HUES64 (cell line): ENCODE measurements around the gene RFX5.
A peak's percentile ranks its signal among the peaks of the same experiment; 100 is the strongest.

ENCODE experiments used
- H3K27ac ChIP-seq: 2 replicates; pipeline ENCODE4 v1.7.0; 2013; ENCODE audit warnings: low read depth, low read length, inconsistent platforms
- H3K27me3 ChIP-seq: 2 replicates; pipeline ENCODE4 v1.6.1; 2013; ENCODE audit warnings: mild to moderate bottlenecking, low read length; ENCODE audit not compliant: insufficient read depth
- H3K36me3 ChIP-seq: 2 replicates; pipeline ENCODE4 v1.6.1; 2013; ENCODE audit warnings: mild to moderate bottlenecking, low read length; ENCODE audit not compliant: insufficient read depth
- H3K4me1 ChIP-seq: 2 replicates; pipeline ENCODE4 v1.6.1; 2013; ENCODE audit warnings: mild to moderate bottlenecking, low read length, moderate library complexity; ENCODE audit not compliant: insufficient read depth
- H3K4me3 ChIP-seq: 2 replicates; pipeline ENCODE4 v1.5.1; 2013; ENCODE audit warnings: mild to moderate bottlenecking, low read length, moderate library complexity
- H3K9ac ChIP-seq: 2 replicates; pipeline ENCODE4 v1.6.1; 2013; ENCODE audit warnings: mild to moderate bottlenecking, low read depth, low read length
- H3K9me3 ChIP-seq: 2 replicates; pipeline ENCODE4 v1.6.1; 2013; ENCODE audit warnings: low read depth, low read length; ENCODE audit not compliant: insufficient read depth
- WGBS: fragments of 150-250, 120-280 bp; methylation state at CpG from one replicate; pipeline ENCODE4 v1.1.7; 2013; ENCODE audit warnings: missing lambda C conversion rate; 5-methylcytosine and 5-hydroxymethylcytosine counted together

Gene RFX5

DNA sequence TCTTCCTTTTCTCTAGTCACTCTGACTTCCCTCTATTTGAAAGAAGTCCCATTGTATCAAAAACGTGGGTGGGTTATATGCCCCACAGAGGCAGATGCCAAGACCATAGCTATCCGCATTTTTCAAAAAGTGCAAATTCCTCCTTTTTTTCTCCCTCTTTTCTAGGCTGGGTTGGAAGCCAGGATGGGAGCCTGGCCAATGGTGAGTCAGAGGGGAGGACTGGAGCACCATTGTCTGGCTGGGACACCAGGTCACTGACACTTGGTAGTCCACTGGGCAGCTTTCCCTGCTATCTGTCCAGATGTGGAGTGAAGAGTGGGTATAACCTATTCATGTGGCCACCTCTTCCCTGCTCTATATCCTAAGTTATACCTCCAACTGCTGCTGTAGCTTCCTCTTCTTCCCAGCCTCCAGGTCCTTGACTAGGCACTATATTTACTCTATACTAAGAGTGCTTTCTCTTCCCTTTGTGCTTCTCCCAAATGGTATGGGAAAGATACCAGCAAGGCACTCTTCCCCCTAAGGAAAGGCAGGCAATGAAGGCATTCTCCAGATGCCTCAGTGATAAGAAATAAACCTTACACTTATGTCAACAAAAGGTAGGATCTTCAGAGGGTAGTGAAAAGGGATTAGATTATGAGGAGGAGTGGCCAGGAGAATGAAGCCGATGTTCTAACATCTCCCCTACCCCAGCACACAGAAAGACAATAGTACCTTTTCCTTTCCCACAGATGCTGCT is 32.7 kb downstream of the RFX5 start:
- H3K4me3 ChIP-seq: no peak overlapping the region
- 85% methylated on average over 2 of the region's 3 CpGs for WGBS
- H3K36me3 ChIP-seq: peaks cover 38% of the 10 kb centered on the region
- H3K27ac ChIP-seq: no peak overlapping the region
- H3K9ac ChIP-seq: no peak overlapping the region
- no peaks in the 10 kb centered on the region for H3K27me3 ChIP-seq
- H3K4me1 ChIP-seq: peaks cover 23% of the 10 kb centered on the region
- no peaks in the 10 kb centered on the region for H3K9me3 ChIP-seq

DNA sequence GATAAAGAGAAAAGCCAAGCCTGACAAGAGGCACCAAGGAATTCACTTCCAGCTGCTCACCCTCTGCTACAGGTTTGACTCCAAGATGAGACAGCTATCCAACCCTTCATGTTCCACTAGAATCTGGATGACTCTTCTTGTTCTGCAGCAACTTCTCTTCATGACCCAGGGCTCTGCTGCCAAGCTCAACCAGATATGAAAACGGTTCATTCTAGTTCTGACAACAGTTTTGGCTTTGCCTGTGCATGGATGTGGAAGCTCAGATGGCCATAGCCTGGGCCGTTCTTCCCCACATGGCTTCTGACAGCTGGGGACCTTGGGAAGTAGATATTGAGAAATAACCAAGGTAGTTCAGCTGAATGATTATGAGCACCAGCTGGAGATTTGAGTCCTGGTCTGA is 33.6 kb downstream of the RFX5 start:
- no peaks in the 10 kb centered on the region for H3K27me3 ChIP-seq
- no peaks in the 10 kb centered on the region for H3K9me3 ChIP-seq
- peaks cover 30% of the 10 kb centered on the region for H3K4me1 ChIP-seq
- no peak overlapping the region for H3K27ac ChIP-seq
- 93% methylated on average over 2 of the region's 2 CpGs for WGBS
- no peak overlapping the region for H3K4me3 ChIP-seq
- no peak overlapping the region for H3K9ac ChIP-seq
- peaks cover 40% of the 10 kb centered on the region for H3K36me3 ChIP-seq

DNA sequence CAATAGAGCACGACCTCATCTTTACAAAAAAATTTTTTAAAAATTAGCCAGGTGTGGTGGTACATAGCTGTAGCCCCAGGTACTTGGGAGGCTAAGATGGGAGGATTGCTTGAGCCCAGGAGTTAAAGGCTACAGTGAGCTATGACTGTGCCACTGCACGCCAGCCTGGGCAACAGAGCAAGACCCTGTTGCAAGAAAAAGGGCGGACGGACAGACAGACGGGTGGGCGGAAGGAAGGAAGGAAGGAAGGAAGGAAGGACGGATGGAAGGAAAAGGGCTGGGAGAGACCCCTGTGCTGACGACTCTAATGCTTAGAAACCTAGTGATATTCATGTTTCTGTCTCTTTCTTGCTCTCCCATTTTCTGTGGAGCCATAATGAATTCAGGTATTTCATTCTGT is 34.2 kb downstream of the RFX5 start:
- WGBS: 94% methylated on average over 8 of the region's 8 CpGs
- peaks cover 47% of the 10 kb centered on the region for H3K36me3 ChIP-seq
- no peak overlapping the region for H3K27ac ChIP-seq

DNA sequence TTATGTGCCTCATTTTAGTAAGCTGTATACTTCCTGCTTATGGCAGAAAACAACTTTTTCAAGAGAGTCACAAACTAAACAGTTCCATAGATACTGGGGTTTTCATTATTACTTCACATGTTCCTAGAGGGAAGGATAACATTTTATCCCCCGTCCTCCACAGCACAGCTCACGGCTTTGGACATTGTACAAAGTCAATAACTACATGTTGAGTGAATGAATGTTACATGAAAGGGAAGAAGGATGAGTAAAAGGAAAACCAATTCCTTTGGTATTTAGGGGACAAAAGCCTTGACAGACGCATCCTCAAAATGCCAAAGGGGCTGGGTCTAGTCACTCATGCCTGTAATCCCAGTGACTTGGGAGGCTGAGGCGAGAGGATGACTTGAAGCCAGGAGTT is 34.6 kb downstream of the RFX5 start:
- H3K9ac ChIP-seq: no peak overlapping the region
- no peaks in the 10 kb centered on the region for H3K9me3 ChIP-seq
- H3K4me3 ChIP-seq: no peak overlapping the region
- H3K27ac ChIP-seq: no peak overlapping the region
- peaks cover 49% of the 10 kb centered on the region for H3K36me3 ChIP-seq
- no peaks in the 10 kb centered on the region for H3K27me3 ChIP-seq
- 91% methylated on average over 3 of the region's 4 CpGs for WGBS
- H3K4me1 ChIP-seq: peaks cover 30% of the 10 kb centered on the region

More for the DNA sequence above, 34.2 kb downstream of the RFX5 start:
- H3K27me3 ChIP-seq: no peaks in the 10 kb centered on the region
- H3K9me3 ChIP-seq: no peaks in the 10 kb centered on the region
- H3K9ac ChIP-seq: no peak overlapping the region
- no peak overlapping the region for H3K4me3 ChIP-seq
- peaks cover 30% of the 10 kb centered on the region for H3K4me1 ChIP-seq

DNA sequence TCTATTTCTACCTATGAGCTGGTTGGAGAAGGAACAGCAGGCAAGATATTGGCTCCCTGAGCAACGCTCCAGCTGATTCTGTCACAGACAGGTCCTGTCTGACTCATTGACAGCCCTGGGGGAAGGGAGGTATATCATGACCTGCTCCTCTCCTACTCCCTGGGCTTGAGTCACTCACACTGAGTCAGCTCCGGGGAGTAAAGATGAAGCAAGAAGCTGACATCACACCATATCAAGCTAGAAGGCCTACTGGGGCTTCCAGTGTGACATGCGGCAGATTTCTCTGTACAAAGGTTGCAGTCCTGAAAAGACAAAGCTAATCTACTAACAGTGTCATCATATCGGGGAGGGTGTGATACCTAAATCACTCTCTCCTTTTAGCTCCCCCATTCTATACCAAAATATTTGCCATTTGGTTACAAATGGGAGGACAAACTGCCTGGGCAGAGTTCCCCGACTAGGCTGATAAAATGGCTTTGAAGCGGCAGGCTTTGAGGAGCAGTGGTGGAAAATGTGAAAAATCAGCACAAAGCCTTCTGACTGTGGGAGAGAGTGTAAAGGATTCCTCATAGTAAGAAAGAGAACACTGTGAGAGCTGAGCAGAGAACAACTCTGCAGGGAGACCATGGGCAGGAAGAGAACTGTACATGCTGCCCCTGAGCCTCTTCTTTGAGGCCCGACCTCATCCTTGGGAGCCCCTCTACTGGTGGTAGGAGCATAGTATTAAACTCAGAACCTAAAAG is 35.3 kb downstream of the RFX5 start:
- no peak overlapping the region for H3K27ac ChIP-seq
- peaks cover 30% of the 10 kb centered on the region for H3K4me1 ChIP-seq
- H3K4me3 ChIP-seq: no peak overlapping the region
- WGBS: 90% methylated on average over 7 of the region's 7 CpGs
- no peaks in the 10 kb centered on the region for H3K9me3 ChIP-seq
- H3K9ac ChIP-seq: no peak overlapping the region
- H3K27me3 ChIP-seq: no peaks in the 10 kb centered on the region
- peaks cover 53% of the 10 kb centered on the region for H3K36me3 ChIP-seq

DNA sequence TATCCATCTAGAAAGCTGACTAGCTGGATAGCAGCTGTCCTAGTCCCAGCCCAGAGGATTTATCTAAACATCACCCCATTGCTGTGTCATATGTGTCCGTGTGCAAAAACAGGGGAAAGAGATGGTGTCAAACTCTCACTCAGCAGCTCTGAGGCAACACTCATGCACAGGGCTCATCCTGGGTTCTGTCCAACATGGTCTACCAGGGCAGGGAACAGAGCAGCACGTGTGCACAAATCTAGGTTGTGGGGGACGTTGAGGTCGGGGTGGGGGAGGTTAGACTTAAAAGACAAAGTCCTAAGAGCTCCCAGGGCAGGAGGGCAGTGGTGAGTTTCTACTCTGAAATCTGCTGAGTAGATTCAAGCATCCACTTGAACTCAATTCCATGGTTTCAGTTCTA is 36.0 kb downstream of the RFX5 start:
- no peaks in the 10 kb centered on the region for H3K9me3 ChIP-seq
- peaks cover 30% of the 10 kb centered on the region for H3K4me1 ChIP-seq
- peaks cover 52% of the 10 kb centered on the region for H3K36me3 ChIP-seq
- 89% methylated on average over 4 of the region's 4 CpGs for WGBS
- no peaks in the 10 kb centered on the region for H3K27me3 ChIP-seq
- H3K27ac ChIP-seq: no peak overlapping the region
- no peak overlapping the region for H3K9ac ChIP-seq
- no peak overlapping the region for H3K4me3 ChIP-seq

DNA sequence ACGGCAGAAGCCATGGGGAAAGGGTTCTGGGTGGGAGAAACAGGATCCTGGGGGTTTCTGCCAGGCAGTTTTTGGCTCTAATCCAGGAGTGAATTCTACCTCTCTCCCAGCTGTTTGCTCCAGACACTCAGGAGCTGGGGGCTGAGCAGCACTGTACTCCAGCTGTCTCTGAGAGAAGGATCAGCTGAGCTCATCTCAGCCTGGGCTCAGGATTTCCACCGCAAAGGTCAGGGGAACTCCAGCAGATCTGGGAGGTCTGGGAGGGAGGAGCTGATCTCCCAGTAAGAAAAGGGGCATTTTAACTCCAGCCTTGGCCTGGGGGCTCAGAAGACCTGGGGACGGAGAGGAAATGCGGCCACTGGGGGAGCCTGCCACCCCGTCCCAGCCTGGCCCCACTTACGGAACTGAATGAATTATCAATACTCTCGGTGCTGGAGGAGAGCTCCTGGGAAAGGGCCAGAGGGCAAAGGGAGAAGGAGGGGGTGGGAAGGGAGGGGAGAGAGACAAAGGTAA is 37.2 kb downstream of the RFX5 start:
- Histone ChIP-seq H3K27ac (peak overlapping the region; percentile 26; the same call in 1 of the 2 replicates), H3K4me3 (no peak overlapping the region), H3K36me3 (peaks cover 54% of the 10 kb centered on the region), H3K9me3 (no peaks in the 10 kb centered on the region), H3K4me1 (peaks cover 30% of the 10 kb centered on the region), H3K27me3 (no peaks in the 10 kb centered on the region), H3K9ac (peak overlapping the region; percentile 5; the same call in 1 of the 2 replicates)
- 49% methylated on average over 7 of the region's 7 CpGs for WGBS

DNA sequence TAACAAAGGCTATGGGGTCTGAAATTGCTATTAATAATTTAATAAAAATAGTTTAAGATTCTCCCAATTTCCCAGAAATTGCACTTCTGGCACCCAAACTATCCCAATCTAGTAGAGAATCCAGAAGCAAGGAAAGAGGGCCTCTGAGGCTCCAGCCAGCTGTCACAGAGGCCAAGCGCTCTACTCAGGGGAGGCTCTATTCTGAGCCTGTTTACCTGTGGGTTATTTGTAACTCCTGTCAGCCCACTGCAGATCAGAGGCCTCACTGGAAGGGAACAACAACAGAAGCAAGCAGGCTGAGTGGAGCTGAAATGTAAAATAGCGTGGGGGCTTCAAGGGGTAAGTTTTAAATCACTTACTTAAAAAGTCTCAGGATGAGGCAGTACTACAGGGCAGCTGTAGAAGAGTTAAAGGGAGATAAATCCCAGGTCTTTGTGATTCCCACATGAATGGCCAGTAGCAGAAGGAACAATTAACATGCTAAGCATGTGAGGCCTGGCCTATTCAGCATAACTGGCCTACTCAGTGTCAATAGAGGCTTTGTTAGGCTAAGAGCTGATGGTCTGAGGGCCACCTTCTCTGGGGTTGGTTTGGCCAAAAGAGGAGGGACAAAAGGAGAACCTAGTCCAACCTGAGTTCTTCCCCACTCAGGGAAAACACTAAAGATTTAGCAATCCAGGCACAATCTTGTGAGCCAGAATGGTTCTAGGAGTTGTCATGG is 52.1 kb downstream of the RFX5 start:
- Histone ChIP-seq H3K4me3 (peak overlapping the region; percentile 4; the same call in 1 of the 2 replicates), H3K36me3 (peaks cover 69% of the 10 kb centered on the region), H3K9ac (peak overlapping the region; percentile 19), H3K27ac (peak overlapping the region; percentile 88), H3K27me3 (no peaks in the 10 kb centered on the region), H3K9me3 (no peaks in the 10 kb centered on the region), H3K4me1 (peaks cover 20% of the 10 kb centered on the region)
- 54% methylated on average over 2 of the region's 2 CpGs for WGBS

DNA sequence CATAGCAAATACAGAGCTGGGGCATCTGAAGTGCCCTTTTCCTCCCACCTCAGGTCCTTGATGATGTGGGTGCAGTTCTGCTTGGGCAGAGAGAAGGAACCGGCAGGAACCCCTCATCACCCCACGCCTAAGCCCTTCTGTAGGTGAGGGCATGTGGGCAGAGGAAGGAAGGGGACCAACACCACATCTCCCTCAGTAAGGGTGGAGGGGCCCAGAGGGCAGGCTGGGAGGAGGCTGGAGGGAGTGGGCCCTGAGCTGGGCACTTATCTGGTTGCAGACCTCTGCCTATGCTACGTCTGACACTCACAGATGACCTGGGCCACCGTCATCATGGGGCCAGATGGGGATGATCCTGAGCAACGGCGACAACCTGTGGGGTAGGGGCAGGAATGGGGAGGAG is 54.0 kb downstream of the RFX5 start:
- Histone ChIP-seq H3K4me1 (peaks cover 20% of the 10 kb centered on the region), H3K36me3 (peaks cover 69% of the 10 kb centered on the region), H3K4me3 (no peak overlapping the region), H3K9ac (no peak overlapping the region), H3K27ac (no peak overlapping the region), H3K9me3 (no peaks in the 10 kb centered on the region), H3K27me3 (no peaks in the 10 kb centered on the region)
- WGBS: 96% methylated on average over 4 of the region's 6 CpGs

DNA sequence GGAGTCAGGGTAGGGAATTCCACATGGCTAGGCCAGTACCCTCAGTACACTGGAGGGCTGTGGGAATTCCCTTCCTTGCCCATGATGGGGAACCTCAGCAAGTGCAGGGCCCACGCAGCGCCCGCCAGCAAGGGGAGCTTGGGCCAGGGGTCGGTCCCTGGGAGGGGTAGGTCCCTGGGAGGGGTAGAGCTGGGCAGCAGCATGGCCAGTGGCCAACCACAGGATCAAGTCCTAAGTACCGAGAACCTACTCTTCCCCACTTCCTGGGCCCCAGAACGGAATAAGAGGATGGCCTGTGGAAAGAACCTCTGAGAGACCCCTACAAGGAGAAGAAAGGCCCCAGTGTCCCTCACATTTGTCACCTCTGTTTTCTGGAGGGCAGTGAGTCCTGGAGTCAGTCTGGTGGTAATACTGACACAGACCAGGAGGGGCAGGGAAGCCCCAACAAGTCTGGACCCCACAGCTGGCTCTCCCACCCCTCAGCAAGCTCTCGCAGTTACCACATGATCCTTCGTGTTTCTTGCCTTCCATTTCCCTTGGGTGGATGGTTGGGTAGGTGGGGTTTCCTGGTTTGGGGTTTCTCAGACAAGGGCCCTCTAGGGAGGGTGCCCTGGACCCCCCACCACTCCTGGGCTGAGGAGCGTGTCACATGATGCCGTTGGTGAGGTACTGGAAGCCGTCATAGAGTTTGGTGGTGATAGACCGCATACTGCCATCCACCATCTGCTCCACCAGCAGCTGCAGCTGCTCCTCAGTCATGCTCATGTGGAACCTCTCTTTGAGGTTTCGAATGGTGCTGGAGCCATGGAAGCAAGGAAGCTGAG is 54.6 kb downstream of the RFX5 start:
- no peak overlapping the region for H3K4me3 ChIP-seq
- H3K36me3 ChIP-seq: peaks cover 70% of the 10 kb centered on the region
- 96% methylated on average over 13 of the region's 13 CpGs for WGBS
- peaks cover 20% of the 10 kb centered on the region for H3K4me1 ChIP-seq
- H3K27ac ChIP-seq: 0 out of 2 replicates have a peak overlapping the region, but pooled peaks have one; percentile 14
- H3K27me3 ChIP-seq: no peaks in the 10 kb centered on the region
- H3K9me3 ChIP-seq: no peaks in the 10 kb centered on the region
- no peak overlapping the region for H3K9ac ChIP-seq
